Cortex of kidney (tissue), 1 donor: Measurements from ENCODE around the gene CYP27A1.

Experiments used
- DNase-seq: peaks from one replicate; lab custom pipeline; 2025; lab: John Stamatoyannopoulos, UW

Gene CYP27A1

DNA sequence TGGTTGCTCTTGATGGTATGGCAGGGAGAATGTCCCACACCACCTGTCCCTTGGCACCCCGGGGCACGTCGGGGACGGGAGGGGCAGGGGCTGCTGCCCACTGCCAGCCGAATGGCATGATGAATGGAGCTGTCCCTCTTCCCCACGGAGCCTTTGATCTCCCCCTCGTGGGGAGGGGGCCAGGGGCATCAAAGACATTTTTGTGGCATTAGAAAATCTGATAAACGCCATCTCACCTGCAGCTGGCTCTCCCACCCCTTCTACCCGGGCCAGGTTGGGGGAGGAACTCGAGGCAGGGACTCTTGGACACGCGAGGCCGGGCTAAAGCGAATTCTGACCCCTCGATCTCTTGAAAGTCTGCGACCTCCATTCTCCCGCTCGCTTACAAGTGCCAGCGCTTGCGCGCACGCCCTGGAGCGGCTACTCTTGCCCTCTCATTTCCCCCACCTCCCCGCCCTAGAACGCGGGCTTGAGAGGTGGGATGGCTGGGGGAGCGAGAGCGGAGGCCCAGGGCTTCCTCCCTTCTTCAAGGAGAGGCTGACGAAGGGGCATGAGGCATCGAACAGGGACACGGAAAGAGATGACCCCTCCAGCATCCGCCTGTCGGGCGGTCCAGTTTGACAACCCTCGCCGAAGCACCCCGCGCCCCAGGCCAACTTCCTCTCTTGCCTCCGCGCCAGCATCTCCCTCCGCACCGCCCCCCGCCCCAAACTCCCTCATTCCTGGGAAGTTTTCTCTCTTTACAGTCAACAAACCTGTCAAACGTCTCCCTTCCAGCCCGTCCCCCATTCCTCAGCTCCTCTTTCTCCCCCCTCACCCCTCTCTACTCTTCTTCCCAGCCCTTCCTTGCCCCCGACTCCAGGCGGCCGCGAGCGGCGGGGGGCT lies 77.0 kb downstream of the CYP27A1 start:
- no peak for DNase-seq

DNA sequence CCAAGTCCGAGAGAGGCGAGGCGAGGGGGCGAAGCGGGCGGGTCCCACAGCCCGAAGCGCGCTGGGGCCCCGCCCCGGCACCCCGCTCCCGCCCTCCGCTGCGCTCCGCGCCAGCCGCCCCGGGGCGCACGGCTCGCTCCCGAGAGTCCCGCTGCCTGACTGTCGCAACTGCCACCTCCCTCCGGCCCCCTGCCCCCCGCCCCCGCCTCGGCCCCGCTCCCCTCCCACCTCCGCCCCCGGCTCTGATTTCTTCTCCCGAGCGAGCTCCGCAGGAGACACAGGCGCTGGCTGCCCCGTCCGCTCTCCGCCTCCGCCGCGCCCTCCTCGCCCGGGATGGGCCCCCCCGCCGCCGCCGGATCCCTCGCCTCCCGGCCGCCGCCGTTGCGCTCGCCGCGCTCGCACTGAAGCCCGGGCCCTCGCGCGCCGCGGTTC lies 77.6 kb downstream of the CYP27A1 start, which contains the start of gene WNT6:
Gene WNT6 (plus strand): TSS at position 250 of the 432 bp plus-strand sequence. CDS start 233 bp downstream, outside the sequence.
- DNase-seq = no peak

DNA sequence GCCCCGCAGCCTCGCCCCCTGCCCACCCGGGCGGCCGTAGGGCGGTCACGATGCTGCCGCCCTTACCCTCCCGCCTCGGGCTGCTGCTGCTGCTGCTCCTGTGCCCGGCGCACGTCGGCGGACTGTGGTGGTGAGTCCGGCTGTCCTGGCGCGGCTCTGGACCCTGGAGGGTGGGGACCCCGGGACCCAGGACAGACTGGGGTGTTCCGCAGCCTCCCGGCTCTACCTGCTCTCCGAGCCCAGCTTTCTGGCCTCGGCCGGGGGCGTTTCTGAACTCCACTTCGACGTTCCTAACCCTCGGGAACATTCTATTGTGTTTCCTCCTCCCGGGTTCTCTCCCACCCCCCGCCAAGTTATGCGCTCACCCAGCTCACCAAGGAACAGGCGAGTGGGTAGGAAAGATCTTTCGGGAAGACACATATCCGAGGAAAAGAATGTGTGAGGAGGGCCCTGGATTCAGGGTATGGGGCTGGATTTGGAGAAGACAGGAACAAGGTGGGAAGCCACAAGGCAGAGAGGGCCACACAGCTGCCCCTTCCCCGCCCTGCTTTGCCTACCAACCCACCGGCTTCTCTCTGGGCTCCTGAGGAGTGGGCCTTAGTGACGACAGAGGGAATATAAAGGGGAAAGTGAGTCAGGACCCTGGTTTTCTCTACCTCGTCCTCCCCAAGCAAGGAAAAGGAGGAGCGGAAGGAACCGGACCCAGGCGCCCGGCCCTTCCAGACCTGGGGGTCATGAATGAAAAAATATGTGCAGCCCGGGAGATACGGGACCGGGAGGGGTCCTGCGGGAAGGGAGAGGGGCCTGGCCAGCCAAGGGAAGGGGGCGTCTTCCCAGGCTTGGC lies 78.3 kb downstream of the CYP27A1 start:
- no peak for DNase-seq

DNA sequence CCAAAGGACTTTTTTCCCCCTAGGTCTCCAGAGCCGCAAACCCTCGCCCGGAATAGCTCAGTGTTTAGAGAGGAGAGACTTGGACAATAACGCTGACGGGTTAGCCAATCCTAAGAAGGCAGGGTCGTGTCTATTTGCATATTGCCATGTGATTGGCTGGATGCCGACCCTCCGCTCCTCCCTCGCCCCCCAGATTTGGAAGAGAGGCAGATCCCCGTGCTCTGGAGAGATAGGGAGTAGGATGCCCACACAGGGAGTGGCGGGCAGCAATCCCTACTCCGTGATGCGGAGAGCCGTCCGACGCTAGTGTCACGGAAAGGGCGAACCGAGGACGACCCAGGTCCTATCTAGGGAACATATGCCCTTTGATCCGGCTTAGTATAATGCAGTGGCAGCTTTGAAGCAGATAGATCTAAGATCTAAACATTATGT lies 79.0 kb downstream of the CYP27A1 start:
- DNase-seq = no peak

DNA sequence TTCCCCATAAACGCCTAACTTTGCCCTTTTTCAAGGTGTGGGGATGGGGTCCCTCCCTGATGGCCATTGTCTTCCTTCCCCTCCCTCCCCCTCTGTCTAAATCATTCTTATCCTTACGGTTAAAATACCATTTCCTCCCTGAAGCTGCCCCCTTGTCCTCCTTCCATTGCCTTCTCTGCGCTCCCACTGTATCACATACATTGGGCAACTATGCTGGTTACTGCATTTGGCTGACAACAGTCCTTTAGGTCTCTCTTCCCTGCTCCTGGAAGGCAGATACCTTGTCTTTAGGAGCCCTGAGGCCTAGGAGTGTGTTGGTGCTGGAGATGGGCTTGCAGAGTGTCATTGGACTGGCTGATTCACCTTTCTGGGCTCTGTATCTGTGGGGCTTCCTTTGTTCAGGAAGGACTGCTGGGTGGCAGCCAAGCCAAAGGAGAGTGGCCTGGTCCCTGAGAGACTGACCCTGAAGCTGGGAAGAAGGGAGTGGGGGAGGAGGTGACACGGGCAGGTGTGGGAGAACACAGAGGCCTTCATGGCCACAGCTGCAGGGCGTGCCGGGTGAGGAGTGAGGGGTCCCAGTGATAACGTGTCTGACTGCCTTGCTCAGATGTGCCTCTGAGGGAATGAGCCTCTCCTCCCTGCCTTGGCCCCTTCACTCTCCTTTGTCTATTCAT lies 79.8 kb downstream of the CYP27A1 start:
- DNase-seq = no peak

DNA sequence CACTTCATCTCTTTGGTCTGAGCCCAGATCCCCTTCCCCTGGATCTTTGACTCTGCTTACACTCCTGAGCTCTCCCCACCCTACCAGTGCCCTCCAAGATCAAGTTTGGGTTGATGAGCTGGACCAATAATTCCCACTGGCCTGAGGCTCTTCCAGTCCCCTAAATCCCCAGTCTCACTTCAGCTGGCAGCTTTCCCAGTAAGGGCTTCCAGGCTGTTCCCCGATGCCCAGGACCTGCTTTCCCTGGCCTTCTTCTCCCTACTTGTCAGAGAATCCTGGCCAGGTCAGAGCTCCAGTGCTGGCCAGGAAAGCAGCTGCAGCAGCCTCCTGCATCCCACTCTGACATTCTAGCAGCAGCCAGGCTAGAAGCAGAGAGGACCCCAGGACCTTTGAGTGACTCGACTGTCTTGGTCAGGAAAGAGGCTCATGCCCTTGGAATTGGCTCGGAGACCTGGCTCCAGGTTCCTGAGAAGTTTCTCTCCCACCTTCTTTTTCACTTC lies 81.1 kb downstream of the CYP27A1 start:
- DNase-seq = no peak
